PC-3 (cell line): ENCODE measurements around the gene DNASE1. TPM values are rescaled to one million over a fixed set of nuclear protein-coding genes. Genes with fewer than 3 reads are reported as not detected.

Source experiments
- ATAC-seq: fragments of 200-7000 bp; cut with Tn5 transposase; 2 replicates; pipeline ENCODE4 v1.9.1; 2020; ENCODE audit warnings: mild to moderate bottlenecking, moderate library complexity
- BruUV-seq: library from RNA; stranded (reverse); fragments of 400-500 nt; replicated peaks from 2 replicates; lab custom pipeline; 2021; lab: Mats Ljungman, UMichigan
- CTCF ChIA-PET: fragments of 300-600 bp; sonication (Branson Sonifier 250); formaldehyde crosslinking; loops from one replicate; lab custom pipeline; 2022; ENCODE audit warnings: antibody characterized with exemption; lab: Charles Lee
- POLR2A ChIA-PET: fragments of 300-600 bp; sonication (Branson Sonifier 250); formaldehyde crosslinking; loops from one replicate; lab custom pipeline; 2022; ENCODE audit warnings: antibody characterized with exemption; ENCODE audit not compliant: unreplicated experiment; lab: Charles Lee
- DNase-seq: peaks from one replicate; pipeline ENCODE4 v3.0.0-alpha.2; 2015
- H2AFZ ChIP-seq: fragments of 300-600 bp; sonication (generic); 2 replicates; pipeline ENCODE4 v1.6.0; 2016; ENCODE audit warnings: antibody characterized with exemption, low read length
- H3F3A ChIP-seq: fragments of 300-600 bp; sonication (generic); one replicate; pipeline ENCODE4 v1.6.0; 2017; ENCODE audit warnings: antibody characterized with exemption, low read length, control low read depth, mild to moderate bottlenecking; ENCODE audit not compliant: unreplicated experiment
- H3K27ac ChIP-seq: fragments of 300-600 bp; sonication (generic); 2 replicates; pipeline ENCODE4 v1.5.1; 2016; ENCODE audit warnings: mild to moderate bottlenecking, low read length
- H3K27me3 ChIP-seq: fragments of 300-600 bp; sonication (generic); 2 replicates; pipeline ENCODE4 v1.6.1; 2016; ENCODE audit warnings: low read length, mixed read lengths
- H3K36me3 ChIP-seq: fragments of 300-600 bp; sonication (generic); 2 replicates; pipeline ENCODE4 v1.6.1; 2016; ENCODE audit warnings: low read depth, mixed run types, low read length, mixed read lengths
- H3K4me1 ChIP-seq: fragments of 300-600 bp; sonication (generic); 2 replicates; pipeline ENCODE4 v1.5.1; 2016; ENCODE audit warnings: low read length; ENCODE audit not compliant: insufficient read depth
- H3K4me2 ChIP-seq: fragments of 300-600 bp; sonication (generic); 2 replicates; pipeline ENCODE4 v1.6.0; 2016; ENCODE audit warnings: low read length
- H3K4me3 ChIP-seq: fragments of 300-600 bp; sonication (generic); 2 replicates; pipeline ENCODE4 v1.5.1; 2016; ENCODE audit warnings: mild to moderate bottlenecking, low read length, mixed read lengths
- H3K79me2 ChIP-seq: fragments of 300-600 bp; sonication (generic); 2 replicates; pipeline ENCODE4 v1.6.1; 2017; ENCODE audit warnings: low read length, mixed read lengths
- H3K9ac ChIP-seq: fragments of 300-600 bp; sonication (generic); 2 replicates; pipeline ENCODE4 v1.6.0; 2016; ENCODE audit warnings: mild to moderate bottlenecking, low read length
- H3K9me2 ChIP-seq: fragments of 300-600 bp; sonication (generic); replicated peaks from 2 replicates; pipeline ENCODE4 v1.6.1; 2016; ENCODE audit warnings: mixed run types, low read length, mixed read lengths
- H3K9me3 ChIP-seq: fragments of 300-600 bp; sonication (generic); 2 replicates; pipeline ENCODE4 v1.6.1; 2016; ENCODE audit warnings: low read length, mixed read lengths
- H4K20me1 ChIP-seq: fragments of 300-600 bp; sonication (generic); 2 replicates; pipeline ENCODE4 v1.6.1; 2016; ENCODE audit warnings: low read length, mixed read lengths
- CTCF ChIP-seq: fragments of 300-600 bp; sonication (generic); conservative IDR thresholded peaks from 2 replicates; pipeline ENCODE4 v1.5.1; 2017; ENCODE audit warnings: antibody characterized with exemption, low read depth, mild to moderate bottlenecking, low read length
- EZH2 ChIP-seq: fragments of 300-600 bp; sonication (generic); IDR thresholded peaks from one replicate; pipeline ENCODE4 v1.6.1; 2017; ENCODE audit warnings: antibody characterized with exemption, mild to moderate bottlenecking, low read length; ENCODE audit not compliant: unreplicated experiment
- EZH2phosphoT487 ChIP-seq: fragments of 300-600 bp; sonication (generic); IDR thresholded peaks from 2 replicates; pipeline ENCODE4 v1.6.1; 2018; ENCODE audit warnings: mild to moderate bottlenecking, antibody characterized with exemption, low read length, borderline replicate concordance
- intact Hi-C: fragments of 100-400 bp; cut with micrococcal nuclease; formaldehyde crosslinking; loops from 2 replicates; pipeline ENCODE4 v1.9.0; 2023
- total RNA-seq: library from RNA; depleted of rRNA; stranded (reverse); fragments of >200 nt; gene quantifications from 2 replicates; pipeline ENCODE4 v1.2.3, GENCODE V29; 2014

DNASE1 gene
- total RNA-seq, 1 experiment from 2014 or later: 14.0 TPM

- H3K27ac ChIP-seq: no peak overlapping the region
- no peaks in the 10 kb centered on the region for H3K4me1 ChIP-seq
- no peaks in the 10 kb centered on the region for H3K27me3 ChIP-seq
- ChIA-PET CTCF (no interaction called here), POLR2A (no interaction called here)
- TF ChIP-seq EZH2phosphoT487 (no peak), EZH2 (no peak), CTCF (no peak)
- H3K4me2 ChIP-seq: no peak overlapping the region
- BruUV-seq: no TSS peak
- no peak overlapping the region for H3K9ac ChIP-seq
- no peak overlapping the region for H3K4me3 ChIP-seq
- H3K9me3 ChIP-seq: no peaks in the 10 kb centered on the region
- no peaks in the 10 kb centered on the region for H4K20me1 ChIP-seq
- ATAC-seq: no peak
- H3K79me2 ChIP-seq: no peaks in the 10 kb centered on the region
- no peaks in the 10 kb centered on the region for H3F3A ChIP-seq
- intact Hi-C loops: no loop called here
- no peaks in the 10 kb centered on the region for H3K9me2 ChIP-seq
- DNase-seq: no peak
- peaks cover 5% of the 10 kb centered on the region; the same call in 1 of the 2 replicates for H3K36me3 ChIP-seq
- no peak overlapping the region for H2AFZ ChIP-seq
Measured at GRCh38 chr16:3668626-3669025, 14.1 kb downstream of the DNASE1 start.

- no TSS peak for BruUV-seq
- ATAC-seq (no peak), DNase-seq (no peak)
- H3K9me2 ChIP-seq: no peaks in the 10 kb centered on the region
- H3K4me2 ChIP-seq: no peak overlapping the region
- H3K36me3 ChIP-seq: peaks cover 5% of the 10 kb centered on the region; the same call in 1 of the 2 replicates
- no peak for TF ChIP-seq EZH2phosphoT487
- no peak for TF ChIP-seq CTCF
- TF ChIP-seq EZH2: no peak
- no peaks in the 10 kb centered on the region for H3F3A ChIP-seq
- H2AFZ ChIP-seq: no peak overlapping the region
- H3K4me1 ChIP-seq: no peaks in the 10 kb centered on the region
- no peak overlapping the region for H3K4me3 ChIP-seq
- no peak overlapping the region for H3K27ac ChIP-seq
- no peaks in the 10 kb centered on the region for H3K9me3 ChIP-seq
- H3K27me3 ChIP-seq: no peaks in the 10 kb centered on the region
- intact Hi-C loops: no loop called here
- ChIA-PET CTCF (no interaction called here), POLR2A (no interaction called here)
- no peaks in the 10 kb centered on the region for H4K20me1 ChIP-seq
- H3K9ac ChIP-seq: no peak overlapping the region
- H3K79me2 ChIP-seq: no peaks in the 10 kb centered on the region
Measured at GRCh38 chr16:3669082-3669481, 14.6 kb downstream of the DNASE1 start.

- Histone ChIP-seq H3K79me2 (no peaks in the 10 kb centered on the region), H3K27me3 (no peaks in the 10 kb centered on the region), H3K27ac (no peak overlapping the region), H3K4me1 (no peaks in the 10 kb centered on the region), H3K9me2 (no peaks in the 10 kb centered on the region), H3K9me3 (no peaks in the 10 kb centered on the region), H3K36me3 (peaks cover 5% of the 10 kb centered on the region; the same call in 1 of the 2 replicates), H3K9ac (no peak overlapping the region), H3F3A (no peaks in the 10 kb centered on the region), H4K20me1 (no peaks in the 10 kb centered on the region), H3K4me2 (no peak overlapping the region), H2AFZ (no peak overlapping the region), H3K4me3 (no peak overlapping the region)
- intact Hi-C loops: no loop called here
- DNase-seq (no peak), ATAC-seq (no peak)
- TF ChIP-seq EZH2 (no peak), EZH2phosphoT487 (no peak), CTCF (no peak)
- CTCF ChIA-PET: no interaction called here
- no TSS peak for BruUV-seq
- POLR2A ChIA-PET: no interaction called here
Measured at GRCh38 chr16:3670711-3671110, 16.2 kb downstream of the DNASE1 start.
